Ishikawa (cell line): ENCODE results near the gene CHRNB4.

Source experiments
- CEBPB ChIP-seq: IDR thresholded peaks from 2 replicates; pipeline ENCODE4 v1.6.1; 2012
- CREB1 ChIP-seq: IDR thresholded peaks from 2 replicates; pipeline ENCODE4 v1.6.1; 2012; ENCODE audit warnings: low read depth
- EGR1 ChIP-seq: IDR thresholded peaks from 2 replicates; pipeline ENCODE4 v1.6.1; 2012
- EP300 ChIP-seq: IDR thresholded peaks from 2 replicates; pipeline ENCODE4 v1.6.1; 2012; ENCODE audit warnings: borderline replicate concordance
- FOXM1 ChIP-seq: IDR thresholded peaks from 2 replicates; pipeline ENCODE4 v1.6.1; 2012; ENCODE audit warnings: low read depth, borderline replicate concordance
- NFIC ChIP-seq: IDR thresholded peaks from 2 replicates; pipeline ENCODE4 v1.6.1; 2012
- RAD21 ChIP-seq: IDR thresholded peaks from 2 replicates; pipeline ENCODE4 v1.6.1; 2012; ENCODE audit warnings: low read depth
- TAF1 ChIP-seq: IDR thresholded peaks from 2 replicates; pipeline ENCODE4 v1.6.1; 2012; ENCODE audit warnings: low read depth, mild to moderate bottlenecking
- TCF12 ChIP-seq: IDR thresholded peaks from 2 replicates; pipeline ENCODE4 v1.6.1; 2012; ENCODE audit warnings: low read depth
- TEAD4 ChIP-seq: IDR thresholded peaks from 2 replicates; pipeline ENCODE4 v1.6.1; 2012
- YY1 ChIP-seq: IDR thresholded peaks from 2 replicates; pipeline ENCODE4 v1.6.1; 2012; ENCODE audit warnings: low read depth
- ZBTB7A ChIP-seq: IDR thresholded peaks from 2 replicates; pipeline ENCODE4 v1.6.1; 2012; ENCODE audit warnings: low read depth
- TF ChIP-seq, protein P1 (sequence below): IDR thresholded peaks from 2 replicates; pipeline ENCODE4 v1.6.1; 2012; ENCODE audit warnings: low read depth, mild to moderate bottlenecking
- TF ChIP-seq, protein P2 (sequence below): IDR thresholded peaks from 2 replicates; pipeline ENCODE4 v1.6.1; 2012
- TF ChIP-seq, protein P3 (sequence below): IDR thresholded peaks from 2 replicates; pipeline ENCODE4 v1.6.1; 2012

CHRNB4 gene

DNA sequence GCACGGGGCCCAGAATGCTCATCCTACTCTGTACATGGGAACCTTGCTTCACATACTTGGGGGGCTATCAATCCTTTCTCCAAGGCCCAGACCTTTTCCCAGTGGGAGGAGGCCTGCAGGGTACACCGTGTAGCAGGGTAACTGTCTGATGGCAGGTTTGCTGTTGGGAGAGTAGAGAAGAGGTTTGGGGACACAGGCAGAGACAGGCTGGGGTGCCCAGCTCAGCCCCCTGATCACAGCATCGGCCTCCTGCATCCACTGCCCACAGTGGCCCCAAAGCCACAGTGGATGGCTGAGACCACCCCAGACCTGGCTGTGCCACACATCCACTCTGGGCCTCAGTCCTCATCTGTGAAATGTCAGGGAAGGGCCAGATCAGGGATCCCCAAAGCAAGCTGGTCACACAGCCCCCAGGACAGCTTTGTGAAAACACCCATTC lies 25.8 kb downstream of the CHRNB4 start:
- TF ChIP-seq FOXM1 (no peak), TAF1 (no peak), TCF12 (no peak), NFIC (no peak), RAD21 (no peak)
- TF ChIP-seq, protein P1, sequence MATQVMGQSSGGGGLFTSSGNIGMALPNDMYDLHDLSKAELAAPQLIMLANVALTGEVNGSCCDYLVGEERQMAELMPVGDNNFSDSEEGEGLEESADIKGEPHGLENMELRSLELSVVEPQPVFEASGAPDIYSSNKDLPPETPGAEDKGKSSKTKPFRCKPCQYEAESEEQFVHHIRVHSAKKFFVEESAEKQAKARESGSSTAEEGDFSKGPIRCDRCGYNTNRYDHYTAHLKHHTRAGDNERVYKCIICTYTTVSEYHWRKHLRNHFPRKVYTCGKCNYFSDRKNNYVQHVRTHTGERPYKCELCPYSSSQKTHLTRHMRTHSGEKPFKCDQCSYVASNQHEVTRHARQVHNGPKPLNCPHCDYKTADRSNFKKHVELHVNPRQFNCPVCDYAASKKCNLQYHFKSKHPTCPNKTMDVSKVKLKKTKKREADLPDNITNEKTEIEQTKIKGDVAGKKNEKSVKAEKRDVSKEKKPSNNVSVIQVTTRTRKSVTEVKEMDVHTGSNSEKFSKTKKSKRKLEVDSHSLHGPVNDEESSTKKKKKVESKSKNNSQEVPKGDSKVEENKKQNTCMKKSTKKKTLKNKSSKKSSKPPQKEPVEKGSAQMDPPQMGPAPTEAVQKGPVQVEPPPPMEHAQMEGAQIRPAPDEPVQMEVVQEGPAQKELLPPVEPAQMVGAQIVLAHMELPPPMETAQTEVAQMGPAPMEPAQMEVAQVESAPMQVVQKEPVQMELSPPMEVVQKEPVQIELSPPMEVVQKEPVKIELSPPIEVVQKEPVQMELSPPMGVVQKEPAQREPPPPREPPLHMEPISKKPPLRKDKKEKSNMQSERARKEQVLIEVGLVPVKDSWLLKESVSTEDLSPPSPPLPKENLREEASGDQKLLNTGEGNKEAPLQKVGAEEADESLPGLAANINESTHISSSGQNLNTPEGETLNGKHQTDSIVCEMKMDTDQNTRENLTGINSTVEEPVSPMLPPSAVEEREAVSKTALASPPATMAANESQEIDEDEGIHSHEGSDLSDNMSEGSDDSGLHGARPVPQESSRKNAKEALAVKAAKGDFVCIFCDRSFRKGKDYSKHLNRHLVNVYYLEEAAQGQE, result no peak

DNA sequence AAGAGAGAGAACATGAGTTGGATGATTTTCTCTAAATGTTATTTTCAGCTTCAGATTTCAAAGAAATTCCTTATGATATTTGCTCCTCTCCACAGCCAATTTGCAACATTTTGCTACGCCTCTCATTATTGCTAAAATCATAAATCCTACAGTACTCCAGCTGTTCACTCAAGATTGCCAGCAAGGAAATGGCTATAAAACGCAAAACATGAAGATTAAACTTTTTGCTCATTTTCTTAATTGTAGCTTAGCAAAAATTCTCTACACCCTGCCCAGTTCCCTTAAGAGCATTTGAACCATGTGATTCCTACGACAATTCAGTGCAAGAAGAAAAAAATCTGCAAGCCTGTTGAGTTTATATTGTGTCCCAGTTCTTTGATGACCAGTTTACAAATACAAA lies 27.0 kb downstream of the CHRNB4 start:
- TF ChIP-seq ZBTB7A (no peak), TAF1 (no peak), EGR1 (no peak)

DNA sequence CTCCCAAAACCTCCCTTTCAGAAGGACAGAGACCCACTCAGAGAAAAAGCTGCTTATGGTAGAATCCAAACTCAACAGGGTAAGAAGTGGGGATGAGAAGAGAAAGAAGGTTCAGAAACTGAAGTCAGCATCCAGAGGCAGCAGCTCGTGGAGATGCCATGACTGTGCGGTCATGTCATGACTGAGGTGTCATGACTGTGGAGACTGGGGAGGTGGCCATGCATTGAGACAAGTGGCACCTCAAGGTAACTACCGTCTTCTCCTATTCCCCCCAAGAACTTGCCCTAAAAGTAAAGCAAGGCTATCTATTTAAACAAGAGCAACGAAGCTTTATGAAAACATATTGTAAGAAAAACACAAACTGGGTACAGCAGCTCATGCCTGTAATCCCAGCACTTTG lies 35.3 kb downstream of the CHRNB4 start:
- TF ChIP-seq, protein P2, sequence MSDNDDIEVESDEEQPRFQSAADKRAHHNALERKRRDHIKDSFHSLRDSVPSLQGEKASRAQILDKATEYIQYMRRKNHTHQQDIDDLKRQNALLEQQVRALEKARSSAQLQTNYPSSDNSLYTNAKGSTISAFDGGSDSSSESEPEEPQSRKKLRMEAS, result no peak
- TF ChIP-seq, protein P3, sequence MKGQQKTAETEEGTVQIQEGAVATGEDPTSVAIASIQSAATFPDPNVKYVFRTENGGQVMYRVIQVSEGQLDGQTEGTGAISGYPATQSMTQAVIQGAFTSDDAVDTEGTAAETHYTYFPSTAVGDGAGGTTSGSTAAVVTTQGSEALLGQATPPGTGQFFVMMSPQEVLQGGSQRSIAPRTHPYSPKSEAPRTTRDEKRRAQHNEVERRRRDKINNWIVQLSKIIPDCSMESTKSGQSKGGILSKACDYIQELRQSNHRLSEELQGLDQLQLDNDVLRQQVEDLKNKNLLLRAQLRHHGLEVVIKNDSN, result no peak
- no peak for TF ChIP-seq CEBPB
- TF ChIP-seq TEAD4, result no peak
- TF ChIP-seq TCF12, result no peak
- TF ChIP-seq EGR1, result no peak
- TF ChIP-seq ZBTB7A, result no peak
- no peak for TF ChIP-seq FOXM1
- no peak for TF ChIP-seq YY1
- TF ChIP-seq RAD21, result no peak
- no peak for TF ChIP-seq NFIC
- TF ChIP-seq, protein P1, result no peak
- TF ChIP-seq EP300, result no peak
- TF ChIP-seq CREB1, result no peak
- no peak for TF ChIP-seq TAF1

DNA sequence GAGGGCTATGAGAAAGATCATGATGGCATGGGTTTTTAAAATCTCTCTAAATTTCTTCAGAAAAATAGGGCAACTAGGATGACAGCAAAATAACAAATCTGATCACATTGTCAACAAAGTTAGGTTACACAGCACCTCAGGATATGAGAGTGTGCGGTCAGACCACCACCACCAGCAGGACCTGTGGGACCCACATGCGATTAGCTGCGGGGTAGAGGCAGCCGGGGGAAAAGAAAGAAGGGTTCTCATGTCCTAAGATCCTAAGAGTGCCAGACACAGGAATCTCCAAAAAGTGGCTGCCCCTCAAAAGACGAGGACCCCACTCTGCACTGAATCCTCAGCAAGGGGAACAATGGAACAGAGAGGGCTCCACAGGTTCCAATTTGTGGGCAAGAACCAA lies 35.8 kb downstream of the CHRNB4 start:
- TF ChIP-seq EGR1 (no peak), EP300 (no peak)

DNA sequence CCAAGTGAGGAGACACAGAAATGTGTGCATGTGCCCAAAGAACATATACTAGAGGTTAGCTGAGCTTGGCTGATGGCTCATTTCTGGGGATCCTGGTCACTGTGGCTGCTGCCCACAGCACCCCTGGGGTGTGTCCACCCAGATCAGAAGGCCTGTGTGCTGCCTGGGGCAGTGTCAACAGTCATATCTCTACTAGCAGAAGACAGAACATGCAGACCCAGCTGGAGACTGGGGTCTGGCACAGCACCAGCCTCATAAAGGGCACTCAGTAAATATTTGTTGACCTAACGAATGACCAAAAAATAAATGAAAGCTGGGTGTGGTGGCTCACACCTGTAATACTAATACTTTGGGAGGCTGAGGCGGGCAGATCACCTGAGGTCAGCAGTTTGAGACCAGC lies 36.6 kb downstream of the CHRNB4 start:
- TF ChIP-seq ZBTB7A (no peak), CEBPB (no peak), TAF1 (no peak), TEAD4 (no peak), TCF12 (no peak), NFIC (no peak), CREB1 (no peak), YY1 (no peak), EP300 (no peak), RAD21 (no peak), EGR1 (no peak), FOXM1 (no peak)
- TF ChIP-seq, protein P2, result no peak
- TF ChIP-seq, protein P3, result no peak
- TF ChIP-seq, protein P1, result no peak

DNA sequence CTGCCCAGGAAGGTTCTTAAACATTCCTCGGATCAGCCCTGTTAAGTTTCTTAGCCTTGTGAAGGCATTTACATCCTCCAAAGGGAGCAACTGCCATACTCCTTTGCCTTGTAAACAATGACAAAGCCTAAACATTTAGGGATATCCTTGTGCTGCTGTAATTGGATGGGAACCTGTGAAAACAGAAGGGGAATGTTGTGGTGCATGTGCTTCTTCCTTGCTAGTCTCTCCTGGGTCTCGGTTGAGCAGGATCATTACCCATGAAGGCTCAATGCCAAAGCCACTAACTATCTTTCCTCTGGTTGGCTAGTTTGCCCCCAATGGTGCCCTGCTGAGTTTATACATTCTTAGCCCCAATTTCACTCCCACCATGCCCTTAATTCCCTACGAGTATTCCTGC lies 37.5 kb downstream of the CHRNB4 start:
- TF ChIP-seq YY1 (no peak), CREB1 (no peak), CEBPB (no peak), TEAD4 (no peak), NFIC (no peak)
